Endothelial cell of umbilical vein (primary cell): Measurements from ENCODE around the gene CDK6. TPM values are rescaled to one million over a fixed set of nuclear protein-coding genes. Genes with fewer than 3 reads are reported as not detected.

Source experiments
- BruUV-seq: library from RNA; stranded (reverse); fragments of 400-500 nt; replicated peaks from 2 replicates; lab custom pipeline; 2021; lab: Mats Ljungman, UMichigan
- CTCF ChIA-PET: fragments of 300-600, 350-600 bp; sonication (Branson Sonifier 250); formaldehyde crosslinking; loops from one replicate; lab custom pipeline; 2021; ENCODE audit warnings: antibody characterized with exemption, inconsistent platforms; lab: Charles Lee
- POLR2A ChIA-PET: fragments of 300-600, 350-600 bp; sonication (Branson Sonifier 250); formaldehyde crosslinking; loops from one replicate; lab custom pipeline; 2021; ENCODE audit warnings: antibody characterized with exemption, inconsistent platforms; lab: Charles Lee
- DNase-seq: peaks from one replicate; pipeline ENCODE4 v3.0.0-alpha.2; 2011; ENCODE audit warnings: low read depth, low spot score
- FAIRE-seq: peaks from 2 replicates; lab custom pipeline; 2011; peaks lifted over from hg19 to GRCh38; lab: Jason Lieb, UNC
- H2AFZ ChIP-seq: 2 replicates; pipeline ENCODE4 v1.6.0; 2012; ENCODE audit warnings: low read depth, low read length, control low read depth, inconsistent platforms
- H3K27ac ChIP-seq: 2 replicates; pipeline ENCODE4 v1.5.1; 2011; ENCODE audit warnings: low read depth, mild to moderate bottlenecking, control low read depth, low read length, moderate library complexity; ENCODE audit not compliant: insufficient read depth
- H3K27me3 ChIP-seq, 2 experiments: 2 replicates each; pipeline versions ENCODE4 v1.6.0 to v1.6.1; 2011; ENCODE audit warnings: low read length in 2 of 2, mixed read lengths in 1 of 2; ENCODE audit not compliant: control insufficient read depth in 2 of 2, insufficient read depth in 2 of 2
- H3K36me3 ChIP-seq, 2 experiments: 2 replicates in 1 of 2; 3 replicates in 1 of 2; pipeline ENCODE4 v1.5.1; 2011; ENCODE audit warnings: low read length in 2 of 2, mild to moderate bottlenecking in 1 of 2, moderate library complexity in 1 of 2; ENCODE audit not compliant: control insufficient read depth in 2 of 2, insufficient read depth in 2 of 2; ENCODE audit errors: extremely low read depth in 1 of 2
- H3K4me1 ChIP-seq: 3 replicates; pipeline ENCODE4 v1.5.1; 2011; ENCODE audit warnings: mild to moderate bottlenecking, low read length; ENCODE audit not compliant: control insufficient read depth, insufficient read depth; ENCODE audit errors: extremely low read depth
- H3K4me2 ChIP-seq: 2 replicates; pipeline ENCODE4 v1.6.1; 2011; ENCODE audit warnings: low read length, control low read depth, mixed read lengths; ENCODE audit not compliant: insufficient read depth
- H3K4me3 ChIP-seq, 3 experiments: fragments of 200-600 bp in 1 of 3; sonication (generic), shearing (Covaris generic) in 1 of 3; replicated peaks in 1 of 3; 2 replicates each; pipeline ENCODE4 v1.5.1; 2011 to 2016; ENCODE audit warnings: control low read depth in 3 of 3, low read length in 3 of 3, mild to moderate bottlenecking in 2 of 3, inconsistent platforms in 1 of 3, low read depth in 1 of 3, moderate library complexity in 1 of 3; ENCODE audit not compliant: insufficient read depth in 1 of 3
- H3K79me2 ChIP-seq: 2 replicates; pipeline ENCODE4 v1.6.0; 2012; ENCODE audit warnings: low read length, inconsistent platforms; ENCODE audit not compliant: control insufficient read depth, insufficient read depth
- H3K9ac ChIP-seq: replicated peaks from 2 replicates; pipeline ENCODE3; 2011; ENCODE audit warnings: low read length, control low read depth; ENCODE audit not compliant: insufficient read depth; ENCODE audit errors: extremely low read depth
- H3K9me1 ChIP-seq: replicated peaks from 3 replicates; pipeline ENCODE4 v1.6.0; 2011; ENCODE audit warnings: mild to moderate bottlenecking, low read length; ENCODE audit not compliant: control insufficient read depth, insufficient read depth; ENCODE audit errors: extremely low read depth
- H3K9me3 ChIP-seq: replicated peaks from 2 replicates; pipeline ENCODE4 v1.5.1; 2012; ENCODE audit warnings: low read length, inconsistent platforms; ENCODE audit not compliant: control insufficient read depth, insufficient read depth
- H4K20me1 ChIP-seq: replicated peaks from 2 replicates; pipeline ENCODE3; 2011; ENCODE audit warnings: mild to moderate bottlenecking, low read length; ENCODE audit not compliant: control insufficient read depth, insufficient read depth; ENCODE audit errors: extremely low read depth
- EZH2 ChIP-seq: IDR thresholded peaks from 2 replicates; pipeline ENCODE4 v1.6.1; 2012; ENCODE audit warnings: borderline replicate concordance, low read depth, mild to moderate bottlenecking, moderate library complexity, low read length, inconsistent platforms; ENCODE audit not compliant: severe bottlenecking
- FOS ChIP-seq: IDR thresholded peaks from 2 replicates; pipeline ENCODE4 v1.6.1; 2011; ENCODE audit warnings: mild to moderate bottlenecking, low read length, moderate library complexity, borderline replicate concordance; ENCODE audit not compliant: insufficient read depth
- GATA2 ChIP-seq: IDR thresholded peaks from 2 replicates; pipeline ENCODE4 v1.7.0; 2011; ENCODE audit warnings: low read depth, mild to moderate bottlenecking, moderate library complexity, mixed read lengths, low read length; ENCODE audit not compliant: insufficient read length, insufficient read depth
- JUN ChIP-seq: IDR thresholded peaks from 2 replicates; pipeline ENCODE4 v1.6.1; 2011; ENCODE audit warnings: borderline replicate concordance, low read depth; ENCODE audit not compliant: insufficient read length, insufficient read depth
- MYC ChIP-seq: IDR thresholded peaks from one replicate; pipeline ENCODE4 v1.6.1; 2011; ENCODE audit warnings: mild to moderate bottlenecking, low read depth, low read length
- POLR2A ChIP-seq: IDR thresholded peaks from 2 replicates; pipeline ENCODE4 v1.6.1; 2012; ENCODE audit warnings: low read depth, mild to moderate bottlenecking, control low read depth, low read length
- POLR2AphosphoS5 ChIP-seq: IDR thresholded peaks from 2 replicates; pipeline ENCODE4 v1.6.1; 2012; ENCODE audit warnings: low read depth, mild to moderate bottlenecking, control low read depth, low read length, moderate library complexity; ENCODE audit not compliant: insufficient read depth
- dilution Hi-C: fragments of 300-500 bp; cut with MboI; formaldehyde crosslinking; loops from one replicate; pipeline ENCODE4 v1.15.0; 2019; ENCODE audit warnings: low sequenced_read_pairs; ENCODE audit not compliant: extremely low pct_ligation_motif_present
- intact Hi-C: fragments of 100-400 bp; cut with micrococcal nuclease; formaldehyde crosslinking; loops from one replicate; pipeline ENCODE4 v1.10.0; 2022
- polyA plus RNA-seq, 4 experiments: library from polyadenylated mRNA; depleted of rRNA in 3 of 4; stranded (reverse) in 3 of 4; unstranded in 1 of 4; fragments of >200 nt; gene quantifications; 2 replicates each; pipeline versions ENCODE4 v1.2.1 to v1.2.3, GENCODE V29; 2011 to 2012; ENCODE audit warnings: missing spikeins in 1 of 4
- total RNA-seq: library from RNA; stranded (reverse); gene quantifications from 2 replicates; pipeline ENCODE4 v1.2.3, GENCODE V29; 2021
- TF ChIP-seq, protein P1 (sequence below), 2 donors: IDR thresholded peaks; 1 replicate in 1 of 2; 2 replicates in 1 of 2; pipeline ENCODE4 v1.5.1; 2011; ENCODE audit warnings: low read length in 2 of 2, mild to moderate bottlenecking in 2 of 2, moderate library complexity in 2 of 2, control low read depth in 1 of 2, inconsistent platforms in 1 of 2, low read depth in 1 of 2; ENCODE audit not compliant: insufficient read depth in 1 of 2; ENCODE audit errors: extremely low read depth in 1 of 2
- TF ChIP-seq, protein P2 (sequence below): IDR thresholded peaks from 2 replicates; pipeline ENCODE4 v1.6.1; 2011; ENCODE audit not compliant: insufficient read depth, insufficient read length

CDK6 gene
- total and polyA plus RNA-seq, 2 donors (not counting 3 experiments of a cell fraction or from before 2014, with no cell fraction given) = 6.0 to 28.2 TPM

DNA sequence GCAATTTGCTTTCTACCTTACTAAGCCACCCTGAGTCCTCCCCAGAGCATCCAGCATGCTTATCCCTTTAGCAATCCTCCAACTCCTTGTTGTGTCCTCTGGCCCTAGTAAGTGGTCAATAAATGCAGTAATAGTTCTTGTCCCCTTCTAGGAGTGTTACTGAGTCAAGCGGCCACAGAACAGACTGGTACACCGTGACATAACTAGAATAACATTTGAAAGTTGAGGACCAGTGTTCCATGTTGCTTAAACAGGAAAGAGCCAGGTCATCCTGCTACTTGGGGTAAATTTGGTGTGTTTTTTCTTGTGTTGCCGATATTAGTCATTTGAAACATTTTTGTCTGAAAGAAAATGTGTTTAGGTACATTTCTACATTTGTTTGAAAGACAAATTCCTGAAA lies 4.8 kb upstream of the CDK6 start:
- intact Hi-C loops (no loop called here), dilution Hi-C loops (no loop called here)
- no peak overlapping the region for H3K4me3 ChIP-seq
- H3K9me1 ChIP-seq = no peaks in the 10 kb centered on the region
- TF ChIP-seq, protein P1, sequence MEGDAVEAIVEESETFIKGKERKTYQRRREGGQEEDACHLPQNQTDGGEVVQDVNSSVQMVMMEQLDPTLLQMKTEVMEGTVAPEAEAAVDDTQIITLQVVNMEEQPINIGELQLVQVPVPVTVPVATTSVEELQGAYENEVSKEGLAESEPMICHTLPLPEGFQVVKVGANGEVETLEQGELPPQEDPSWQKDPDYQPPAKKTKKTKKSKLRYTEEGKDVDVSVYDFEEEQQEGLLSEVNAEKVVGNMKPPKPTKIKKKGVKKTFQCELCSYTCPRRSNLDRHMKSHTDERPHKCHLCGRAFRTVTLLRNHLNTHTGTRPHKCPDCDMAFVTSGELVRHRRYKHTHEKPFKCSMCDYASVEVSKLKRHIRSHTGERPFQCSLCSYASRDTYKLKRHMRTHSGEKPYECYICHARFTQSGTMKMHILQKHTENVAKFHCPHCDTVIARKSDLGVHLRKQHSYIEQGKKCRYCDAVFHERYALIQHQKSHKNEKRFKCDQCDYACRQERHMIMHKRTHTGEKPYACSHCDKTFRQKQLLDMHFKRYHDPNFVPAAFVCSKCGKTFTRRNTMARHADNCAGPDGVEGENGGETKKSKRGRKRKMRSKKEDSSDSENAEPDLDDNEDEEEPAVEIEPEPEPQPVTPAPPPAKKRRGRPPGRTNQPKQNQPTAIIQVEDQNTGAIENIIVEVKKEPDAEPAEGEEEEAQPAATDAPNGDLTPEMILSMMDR (IDR thresholded peaks at IDR 0.05; ENCODE audit: extremely low read depth in 1 of 2, insufficient read depth in 1 of 2, low read depth in 1 of 2, low read length in 2 of 2) = no peak
- TF ChIP-seq MYC (no peak), GATA2 (no peak), POLR2AphosphoS5 (no peak), POLR2A (no peak), FOS (no peak), EZH2 (no peak), JUN (no peak)
- TF ChIP-seq, protein P2, sequence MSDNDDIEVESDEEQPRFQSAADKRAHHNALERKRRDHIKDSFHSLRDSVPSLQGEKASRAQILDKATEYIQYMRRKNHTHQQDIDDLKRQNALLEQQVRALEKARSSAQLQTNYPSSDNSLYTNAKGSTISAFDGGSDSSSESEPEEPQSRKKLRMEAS = no peak
- no peaks in the 10 kb centered on the region for H3K79me2 ChIP-seq
- no peak overlapping the region for H2AFZ ChIP-seq
- ChIA-PET POLR2A (no interaction called here), CTCF (no interaction called here)
- no TSS peak for BruUV-seq
- H3K9me3 ChIP-seq = no peaks in the 10 kb centered on the region
- FAIRE-seq = no peak
- no peaks in the 10 kb centered on the region for H3K36me3 ChIP-seq
- peaks cover 7% of the 10 kb centered on the region for H3K4me1 ChIP-seq
- H3K9ac ChIP-seq = no peak overlapping the region
- no peak for DNase-seq
- H3K4me2 ChIP-seq = no peak overlapping the region
- peaks cover 8 to 35% of the 10 kb centered on the region in 2 experiments for H3K27me3 ChIP-seq
- H3K27ac ChIP-seq = no peak overlapping the region
- H4K20me1 ChIP-seq = no peaks in the 10 kb centered on the region
